Stimulated activated CD8-positive, alpha-beta memory T cell treated with anti-CD3 and anti-CD28 coated beads, Interleukin-15, amount 100 ng/mL, for 24 hours (primary cell): ENCODE results near the gene TNFSF9.
"Not testable (repeated sequence)": the region's sequence is repeated elsewhere in the genome, so short reads cannot be mapped to it uniquely, and the experiment has no call there.

ENCODE experiments used
- DNase-seq: peaks from one replicate; pipeline ENCODE4 v3.0.0-alpha.2; 2020; ENCODE audit warnings: low read depth

The TNFSF9 gene

DNA sequence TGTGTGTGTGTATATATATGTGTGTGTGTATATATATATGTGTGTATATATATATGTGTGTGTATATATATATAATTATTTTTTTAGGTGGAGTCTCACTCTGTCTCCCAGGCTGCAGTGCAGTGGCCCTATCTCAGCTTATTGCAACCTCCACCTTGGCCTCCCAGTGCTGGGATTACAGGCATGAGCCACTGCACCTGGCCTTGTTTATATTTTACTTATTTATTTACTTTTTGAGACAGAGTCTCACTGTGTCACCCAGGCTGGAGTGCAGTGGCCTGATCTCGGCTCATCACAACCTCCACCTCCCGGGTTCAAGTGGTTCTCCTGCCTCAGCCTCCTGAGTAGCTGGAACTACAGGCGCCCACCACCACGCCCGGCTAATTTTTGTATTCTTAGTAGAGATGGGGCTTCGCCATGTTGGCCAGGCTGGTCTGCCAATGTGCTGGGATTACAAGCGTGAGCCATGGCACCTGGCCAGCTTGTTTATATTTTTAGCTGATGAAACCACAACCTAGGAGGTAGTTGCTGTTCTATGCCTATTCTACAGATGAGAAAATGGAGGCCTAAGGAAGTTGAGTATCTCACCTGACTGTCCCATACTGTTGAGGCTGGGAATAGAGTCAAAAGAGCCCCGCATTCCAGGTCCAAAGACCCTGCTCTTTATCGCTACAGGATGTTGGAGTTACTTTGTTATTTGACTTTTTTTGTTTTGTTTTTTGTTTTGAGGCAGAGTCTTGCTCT lies 22.6 kb upstream of the TNFSF9 start:
- DNase-seq = not testable (repeated sequence)

GRCh38 chr19:6509118-6509971 lies 21.5 kb upstream of the TNFSF9 start:
- DNase-seq = no peak

DNA sequence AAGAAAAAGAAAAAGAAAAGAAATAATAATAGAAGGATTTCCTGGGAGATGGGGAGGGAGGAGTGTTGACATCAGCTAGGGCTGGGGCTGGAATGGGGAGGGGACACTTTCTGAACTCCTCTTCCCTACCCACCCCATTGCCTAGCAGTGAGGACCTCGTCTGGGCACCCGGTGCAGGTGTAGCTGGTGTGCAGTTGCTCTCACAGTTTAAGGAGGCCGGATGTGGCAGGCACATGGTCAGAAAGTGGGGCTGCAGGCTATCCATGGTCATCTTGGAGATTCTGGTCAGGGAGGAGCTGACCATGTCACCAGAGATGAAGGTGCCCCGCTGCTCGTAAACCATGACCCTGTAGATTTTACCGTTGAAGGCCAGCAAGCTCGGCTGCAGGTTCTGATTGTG lies 20.2 kb upstream of the TNFSF9 start:
- DNase-seq = no peak

GRCh38 chr19:6514089-6514488 lies 16.7 kb upstream of the TNFSF9 start:
- DNase-seq = no peak

DNA sequence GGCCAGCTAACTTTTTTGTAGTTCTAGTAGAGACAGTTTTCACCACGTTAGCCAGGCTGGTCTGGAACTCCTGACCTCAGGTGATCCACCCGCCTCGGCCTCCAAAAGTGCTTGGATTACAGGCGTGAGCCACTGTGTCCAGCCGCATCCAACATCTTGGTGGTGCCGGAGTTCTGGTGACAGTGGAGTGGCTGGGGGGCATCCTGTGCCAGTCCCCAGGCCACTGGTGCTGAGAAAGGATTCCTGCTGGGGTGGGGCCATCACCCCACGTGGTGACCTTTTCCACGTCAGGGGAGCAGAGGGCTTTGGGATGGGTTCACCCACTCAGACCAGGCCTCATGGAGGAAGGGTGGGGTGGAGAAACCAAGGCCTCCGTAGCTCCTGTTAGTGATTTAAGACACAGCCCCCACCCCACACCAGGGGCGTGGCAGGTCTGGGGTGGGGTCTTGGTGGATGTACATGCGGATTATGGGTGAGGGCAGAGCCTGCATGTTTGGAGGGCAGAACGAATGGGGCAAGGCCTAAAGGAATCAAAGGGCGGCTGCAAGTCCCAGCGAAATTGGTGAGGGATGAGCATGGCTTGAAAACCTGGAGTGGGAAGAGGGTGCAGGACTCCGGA lies 15.8 kb upstream of the TNFSF9 start:
- no peak for DNase-seq

GRCh38 chr19:6516018-6516658 lies 14.7 kb upstream of the TNFSF9 start:
- peak; percentile 52 for DNase-seq

- DNase-seq = peak; percentile 94
Measured at GRCh38 chr19:6516659-6517291, 14.1 kb upstream of the TNFSF9 start.

- no peak for DNase-seq
Measured at GRCh38 chr19:6518145-6518911, 12.5 kb upstream of the TNFSF9 start.

DNA sequence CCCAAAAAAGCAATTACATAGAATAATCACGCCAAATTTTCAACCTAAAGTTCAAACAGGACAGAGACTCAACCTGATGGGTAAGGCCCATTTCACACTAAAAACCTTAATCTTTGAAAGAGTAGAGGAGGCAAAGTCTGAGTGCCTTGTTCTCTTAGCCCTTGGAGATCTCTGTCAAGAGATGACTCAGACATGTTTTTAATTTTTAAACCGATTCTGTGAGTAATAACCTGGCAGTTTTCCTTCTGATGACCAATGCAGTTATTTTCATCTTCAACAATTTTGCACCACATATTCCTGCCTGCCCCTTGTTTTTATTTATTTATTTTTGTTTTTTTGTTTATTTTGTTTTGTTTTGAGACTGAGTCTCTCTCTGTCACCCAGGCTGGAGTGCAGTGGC lies 11.5 kb upstream of the TNFSF9 start:
- DNase-seq = no peak

DNA sequence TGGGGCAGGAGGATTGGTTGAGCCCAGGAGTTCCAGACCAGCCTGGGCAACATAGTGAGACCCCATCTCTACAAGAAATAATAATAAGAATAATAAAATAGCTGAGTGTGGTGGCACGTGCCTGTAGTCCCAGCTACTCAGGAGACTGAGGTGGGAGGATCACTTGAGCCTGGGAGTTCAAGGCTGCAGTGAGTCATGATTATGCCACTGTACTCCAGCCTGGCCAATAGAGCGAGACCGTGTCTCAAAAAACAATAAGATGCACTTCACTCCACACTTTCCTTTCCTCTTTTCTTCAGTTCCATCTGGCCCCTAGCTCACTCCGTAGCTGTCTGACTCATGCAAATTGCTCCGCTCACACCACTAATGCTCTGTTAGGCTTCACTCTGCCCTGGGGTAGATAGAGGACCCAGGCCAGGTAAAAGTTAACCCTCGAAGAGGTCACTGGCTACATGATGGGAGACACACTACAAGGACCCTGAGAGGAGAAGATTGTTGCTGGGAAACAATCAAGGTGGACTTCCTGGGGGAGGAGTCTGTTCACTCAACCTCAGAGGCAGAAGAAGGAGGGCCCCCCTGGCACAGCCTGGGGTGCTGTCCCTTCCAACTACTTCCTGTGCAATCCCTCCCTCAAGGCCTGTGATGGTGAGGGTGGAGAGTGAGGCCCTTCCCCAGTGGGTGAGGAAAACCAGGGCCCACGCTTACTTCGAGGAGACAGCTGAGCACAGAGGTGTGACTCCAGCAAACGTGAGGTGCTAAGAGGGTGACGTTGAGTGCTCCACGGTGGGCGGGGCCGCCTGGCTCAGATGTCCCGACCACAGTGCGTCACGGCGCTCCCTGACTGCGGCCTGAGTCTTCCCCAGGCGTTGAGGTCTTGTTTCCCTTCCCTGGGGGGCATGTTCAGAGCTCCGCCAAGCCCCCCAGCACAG lies 8.8 kb upstream of the TNFSF9 start:
- no peak for DNase-seq

GRCh38 chr19:6522712-6523111 lies 8.1 kb upstream of the TNFSF9 start:
- no peak for DNase-seq

- DNase-seq = no peak
Measured at GRCh38 chr19:6524311-6524710, 6.5 kb upstream of the TNFSF9 start.

- no peak for DNase-seq
Measured at GRCh38 chr19:6527893-6528543, 2.8 kb upstream of the TNFSF9 start.

DNA sequence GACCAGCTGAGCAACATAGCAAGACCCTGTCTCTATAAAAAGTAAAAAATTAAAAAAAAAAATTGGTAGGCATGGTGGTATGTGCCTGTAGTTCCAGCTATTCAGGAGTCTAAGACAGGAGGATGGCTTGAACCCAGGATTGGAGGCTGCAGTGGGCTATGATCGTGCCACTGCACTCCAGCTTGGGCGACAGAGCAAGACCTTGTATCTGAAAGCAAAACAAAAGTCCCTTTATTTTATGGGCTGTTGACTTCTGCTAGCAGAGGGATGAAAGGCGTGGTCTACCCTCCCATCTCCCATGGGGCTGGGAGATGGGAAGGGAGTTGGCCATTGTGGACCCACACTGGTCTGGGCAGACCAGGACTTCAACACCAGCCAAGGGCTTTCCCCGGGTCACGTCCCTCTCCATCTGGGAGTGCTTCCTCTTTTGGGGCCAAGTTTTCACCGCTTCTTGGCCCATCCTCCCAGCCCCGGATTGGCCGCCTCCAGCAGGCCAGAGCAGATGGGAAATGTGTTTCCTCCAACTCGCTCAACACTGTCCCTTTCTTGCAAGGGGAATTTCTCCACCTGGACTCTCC lies 2.2 kb upstream of the TNFSF9 start:
- DNase-seq = no peak

DNA sequence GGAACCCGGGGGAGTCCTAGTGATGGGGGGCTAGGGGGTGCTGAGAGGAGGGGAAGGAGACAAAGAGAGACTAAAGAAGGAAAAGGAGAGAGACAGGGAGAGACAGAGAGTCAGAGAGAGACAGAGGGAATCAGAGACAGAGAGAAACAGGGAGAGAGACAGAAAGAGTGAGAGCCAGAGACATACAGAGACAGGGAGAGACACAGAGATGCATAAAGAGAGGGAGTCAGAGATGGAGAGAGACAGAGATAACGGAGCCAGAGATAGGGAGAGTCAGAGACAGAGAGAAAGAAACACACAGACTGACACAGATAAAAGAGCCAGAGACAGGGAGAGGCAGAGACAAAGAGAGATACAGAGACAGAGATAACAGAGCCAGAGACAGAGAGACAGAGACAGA lies 1.5 kb upstream of the TNFSF9 start:
- DNase-seq = no peak

DNA sequence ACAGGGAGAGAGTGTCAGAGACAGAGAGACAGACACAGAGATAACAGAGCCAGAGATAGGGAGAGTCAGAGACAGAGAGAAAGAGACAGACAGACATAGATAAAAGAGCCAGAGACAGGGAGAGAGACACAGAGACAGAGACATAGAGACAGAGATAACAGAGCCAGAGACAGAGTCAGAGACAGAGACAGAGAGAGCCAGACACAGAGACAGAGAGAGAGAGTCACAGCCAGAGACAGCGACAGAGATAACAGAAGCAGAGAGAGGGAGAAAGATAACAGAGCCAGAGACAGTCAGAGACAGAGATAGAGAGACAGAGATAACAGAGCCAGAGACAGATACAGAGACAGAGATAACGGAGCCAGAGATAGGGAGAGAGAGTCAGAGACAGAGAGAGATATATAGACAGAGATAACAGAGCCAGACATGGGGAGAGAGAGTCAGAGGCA lies 865 bp upstream of the TNFSF9 start:
- no peak for DNase-seq

DNA sequence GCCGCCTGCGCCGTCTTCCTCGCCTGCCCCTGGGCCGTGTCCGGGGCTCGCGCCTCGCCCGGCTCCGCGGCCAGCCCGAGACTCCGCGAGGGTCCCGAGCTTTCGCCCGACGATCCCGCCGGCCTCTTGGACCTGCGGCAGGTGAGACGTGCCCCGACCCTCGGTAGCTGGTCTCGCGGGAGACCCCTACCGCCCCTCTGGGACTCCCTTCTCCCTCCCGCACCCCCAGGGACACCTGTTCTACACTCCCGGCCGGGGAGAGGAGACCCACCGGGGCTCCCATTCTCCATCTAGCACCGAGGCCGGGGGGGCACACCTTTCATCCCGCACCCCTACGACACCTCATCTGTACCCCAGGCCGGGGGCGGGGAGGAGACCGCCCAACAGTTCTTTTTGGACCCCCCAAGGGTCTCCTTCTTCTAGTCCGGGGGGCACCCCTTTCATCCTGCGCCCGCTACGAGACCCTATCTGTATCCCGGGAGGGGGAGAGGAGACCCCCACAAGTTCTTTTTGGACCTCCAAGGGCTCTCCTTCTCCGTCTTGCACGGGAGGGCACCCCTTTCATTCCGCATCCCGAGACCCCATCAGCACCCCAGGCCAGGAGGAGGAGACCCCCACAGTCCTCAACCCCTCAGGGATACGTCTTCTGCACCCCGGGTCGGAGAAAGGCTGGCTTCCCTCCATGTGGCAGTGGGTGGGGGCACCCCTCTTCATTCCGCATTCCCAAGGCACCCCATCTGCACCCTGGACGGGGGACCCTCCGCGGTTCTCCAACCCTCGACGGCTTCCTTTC lies 533 bp downstream of the TNFSF9 start:
- no peak for DNase-seq

- no peak for DNase-seq
Measured at GRCh38 chr19:6531956-6532243, 1.1 kb downstream of the TNFSF9 start.
